C4-2B (cell line): ENCODE results near the gene CREB3.

Experiments used
- CTCF ChIP-seq: fragments of 450-650 bp; conservative IDR thresholded peaks from 2 replicates; pipeline ENCODE4 v1.5.1; 2017; ENCODE audit warnings: mild to moderate bottlenecking
- ZFX ChIP-seq: fragments of 450-650 bp; IDR thresholded peaks from 2 replicates; pipeline ENCODE4 v1.6.1; 2017

- TF ChIP-seq CTCF (no peak), ZFX (no peak)
These were observed 47.5 kb upstream of the CREB3 start for GRCh38 chr9:35684921-35685320.
